Neural crest cell (in vitro differentiated cells): Measurements from ENCODE around the gene TBL3. TPM values are rescaled to one million over a fixed set of nuclear protein-coding genes. Genes with fewer than 3 reads are reported as not detected.

Experiments
- DNase-seq: peaks from one replicate; pipeline ENCODE4 v3.0.0; 2021; ENCODE audit warnings: low read depth, mixed read lengths, low spot score
- H3K27ac Mint-ChIP-seq: one replicate; pipeline ENCODE4 v1.8.0; 2021; ENCODE audit warnings: mild to moderate bottlenecking, mixed read lengths; ENCODE audit not compliant: unreplicated experiment
- H3K27me3 Mint-ChIP-seq: 2 replicates; pipeline ENCODE4 v1.8.0; 2021; ENCODE audit warnings: low read depth, mild to moderate bottlenecking, mixed read lengths
- H3K36me3 Mint-ChIP-seq: 2 replicates; pipeline ENCODE4 v1.8.0; 2021; ENCODE audit warnings: low read depth, mild to moderate bottlenecking, mixed read lengths
- H3K4me1 Mint-ChIP-seq: 2 replicates; pipeline ENCODE4 v1.8.0; 2021; ENCODE audit warnings: mixed read lengths
- H3K4me3 Mint-ChIP-seq: one replicate; pipeline ENCODE4 v1.8.0; 2021; ENCODE audit warnings: mild to moderate bottlenecking, mixed read lengths
- H3K9me3 Mint-ChIP-seq: 2 replicates; pipeline ENCODE4 v1.8.0; 2021; ENCODE audit warnings: mixed read lengths
- CTCF ChIP-seq: fragments of 200-600 bp; sonication (generic); conservative IDR thresholded peaks from 2 replicates; pipeline ENCODE4 v1.5.0; 2021; ENCODE audit warnings: antibody characterized with exemption, mild to moderate bottlenecking
- total RNA-seq: library from RNA; stranded (reverse); gene quantifications from 2 replicates; pipeline ENCODE4 v1.2.1, GENCODE V29; 2021

TBL3 gene
- total RNA-seq, 1 donor from 2014 or later: 39.6 TPM

GRCh38 chr16:2025251-2025650 lies 53.4 kb downstream of the TBL3 start:
- Mint-ChIP-seq H3K27me3 (peaks cover 60% of the 10 kb centered on the region), H3K4me3 (peak overlapping the region; percentile 76), H3K36me3 (no peaks in the 10 kb centered on the region), H3K27ac (no peak overlapping the region), H3K9me3 (no peaks in the 10 kb centered on the region), H3K4me1 (peaks cover 26% of the 10 kb centered on the region)
- no peak for DNase-seq
- no peak for TF ChIP-seq CTCF

GRCh38 chr16:2025878-2026460 lies 54.1 kb downstream of the TBL3 start:
- no peak for DNase-seq
- no peaks in the 10 kb centered on the region for H3K9me3 Mint-ChIP-seq
- H3K4me1 Mint-ChIP-seq: peaks cover 21% of the 10 kb centered on the region
- peaks cover 53% of the 10 kb centered on the region for H3K27me3 Mint-ChIP-seq
- no peaks in the 10 kb centered on the region for H3K36me3 Mint-ChIP-seq
- H3K27ac Mint-ChIP-seq: no peak overlapping the region
- peak overlapping the region; percentile 76 for H3K4me3 Mint-ChIP-seq
- TF ChIP-seq CTCF: no peak

GRCh38 chr16:2026461-2027023 lies 54.7 kb downstream of the TBL3 start, which contains the start of gene NHERF2:
NHERF2 (plus strand) TSS chr16:2026902; CDS start chr16:2027006, 104 bp downstream.
- Mint-ChIP-seq H3K4me1 (peaks cover 21% of the 10 kb centered on the region), H3K27ac (no peak within 1 kb of the TSS), H3K4me3 (peak within 1 kb of the TSS; percentile 82), H3K9me3 (no peaks in the 10 kb centered on the region), H3K36me3 (no peaks in the 10 kb centered on the region), H3K27me3 (peaks cover 48% of the 10 kb centered on the region)
- DNase-seq: no peak
- TF ChIP-seq CTCF: no peak

- H3K27me3 Mint-ChIP-seq: peaks cover 40% of the 10 kb centered on the region
- TF ChIP-seq CTCF: no peak
These were observed 55.5 kb downstream of the TBL3 start for GRCh38 chr16:2027024-2028010.

GRCh38 chr16:2028146-2028545 lies 56.3 kb downstream of the TBL3 start:
- no peak for DNase-seq
- no peaks in the 10 kb centered on the region for H3K36me3 Mint-ChIP-seq
- peaks cover 32% of the 10 kb centered on the region for H3K27me3 Mint-ChIP-seq
- peaks cover 13% of the 10 kb centered on the region for H3K4me1 Mint-ChIP-seq
- no peaks in the 10 kb centered on the region for H3K9me3 Mint-ChIP-seq
- H3K4me3 Mint-ChIP-seq: no peak overlapping the region
- H3K27ac Mint-ChIP-seq: no peak overlapping the region
- TF ChIP-seq CTCF: no peak

More at GRCh38 chr16:2027024-2028010, 55.5 kb downstream of the TBL3 start:
- Mint-ChIP-seq H3K4me1 (peaks cover 21% of the 10 kb centered on the region), H3K4me3 (peak overlapping the region; percentile 82), H3K27ac (no peak overlapping the region), H3K36me3 (no peaks in the 10 kb centered on the region), H3K9me3 (no peaks in the 10 kb centered on the region)
- no peak for DNase-seq
